Neutrophil (primary cell): ENCODE data around the gene TPRG1L.
A peak's percentile ranks its signal among the peaks of the same experiment; 100 is the strongest.

Experiments
- H3K27ac ChIP-seq: fragments of 200-600 bp; sonication (generic); 2 replicates; pipeline ENCODE4 v1.5.1; 2016; ENCODE audit warnings: mild to moderate bottlenecking, moderate library complexity
- H3K27me3 ChIP-seq: fragments of 200-600 bp; sonication (generic); 2 replicates; pipeline ENCODE4 v1.6.0; 2016; ENCODE audit warnings: mild to moderate bottlenecking
- H3K36me3 ChIP-seq: fragments of 200-600 bp; sonication (generic); 2 replicates; pipeline ENCODE4 v1.5.1; 2017
- H3K4me1 ChIP-seq, 2 experiments: fragments of 200-600 bp in 1 of 2; sonication (generic) in 1 of 2; 1 replicate in 1 of 2; 2 replicates in 1 of 2; pipeline versions ENCODE4 v1.5.1 to v1.6.1; 2013 to 2016; ENCODE audit warnings: low read depth in 1 of 2, low read length in 1 of 2, mild to moderate bottlenecking in 1 of 2, moderate library complexity in 1 of 2; ENCODE audit not compliant: control insufficient read depth in 1 of 2, insufficient read depth in 1 of 2
- H3K4me3 ChIP-seq, 2 experiments: fragments of 200-600 bp in 1 of 2; sonication (generic) in 1 of 2; 1 replicate in 1 of 2; 2 replicates in 1 of 2; pipeline ENCODE4 v1.5.1; 2013 to 2016; ENCODE audit warnings: low read depth in 1 of 2, low read length in 1 of 2, mild to moderate bottlenecking in 1 of 2, moderate library complexity in 1 of 2
- H3K9me3 ChIP-seq: fragments of 200-600 bp; sonication (generic); 2 replicates; pipeline ENCODE4 v1.5.1; 2016
- CTCF ChIP-seq: fragments of 200-600 bp; sonication (generic); IDR thresholded peaks from 2 replicates; pipeline ENCODE4 v1.5.1; 2016; ENCODE audit warnings: antibody characterized with exemption

TPRG1L gene

GRCh38 chr1:3677484-3677883 is 52.7 kb downstream of the TPRG1L start:
- TF ChIP-seq CTCF = no peak
- peak overlapping the region; percentile 95 for H3K27ac ChIP-seq
- peaks cover 63 to 69% of the 10 kb centered on the region in 2 experiments for H3K4me1 ChIP-seq
- peak overlapping the region; percentile 56 to 63 for H3K4me3 ChIP-seq
- H3K27me3 ChIP-seq = no peaks in the 10 kb centered on the region
- no peaks in the 10 kb centered on the region for H3K9me3 ChIP-seq
- H3K36me3 ChIP-seq = no peaks in the 10 kb centered on the region

DNA sequence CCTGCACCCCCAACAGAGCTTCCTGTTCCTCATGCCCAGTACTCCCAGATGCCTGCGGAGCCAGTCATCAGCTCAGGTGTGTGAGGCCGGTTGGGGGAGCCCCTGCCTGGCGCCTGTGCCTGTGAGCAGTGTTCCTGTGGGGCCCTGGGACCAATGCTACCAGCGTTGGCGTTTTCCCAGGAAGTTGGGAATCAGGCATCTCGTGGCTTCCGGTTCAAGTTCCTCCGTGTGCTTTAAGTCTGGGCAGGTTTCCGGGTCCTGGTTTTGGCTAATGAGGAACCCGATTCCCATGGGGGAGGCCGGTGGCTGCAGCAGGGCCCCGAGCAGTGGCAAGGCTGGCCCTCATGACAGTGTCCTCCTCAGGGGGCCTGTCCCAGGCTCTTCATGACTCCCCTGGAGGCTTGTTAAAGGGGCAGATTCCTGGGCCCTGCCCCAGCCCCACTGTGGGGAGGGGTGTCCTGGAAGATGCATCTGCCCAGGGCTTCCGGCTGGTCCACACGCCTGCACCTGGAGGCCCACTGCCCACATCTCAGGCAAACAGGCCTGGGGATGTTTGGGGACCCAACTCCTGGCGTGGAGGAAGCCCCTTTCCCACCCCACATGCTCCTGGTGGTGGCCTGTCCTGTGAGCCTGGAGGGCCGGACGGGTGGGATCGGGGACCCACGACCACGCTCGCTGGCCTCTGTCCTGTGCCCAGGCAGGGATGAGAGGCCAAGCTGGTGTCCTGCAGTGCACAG is 53.7 kb downstream of the TPRG1L start:
- Histone ChIP-seq H3K4me1 (peaks cover 60 to 68% of the 10 kb centered on the region in 2 experiments), H3K9me3 (no peaks in the 10 kb centered on the region), H3K27me3 (no peaks in the 10 kb centered on the region), H3K4me3 (peak overlapping the region; percentile 56 to 63), H3K36me3 (no peaks in the 10 kb centered on the region), H3K27ac (peak overlapping the region; percentile 95)
- peak; percentile 13 for TF ChIP-seq CTCF

DNA sequence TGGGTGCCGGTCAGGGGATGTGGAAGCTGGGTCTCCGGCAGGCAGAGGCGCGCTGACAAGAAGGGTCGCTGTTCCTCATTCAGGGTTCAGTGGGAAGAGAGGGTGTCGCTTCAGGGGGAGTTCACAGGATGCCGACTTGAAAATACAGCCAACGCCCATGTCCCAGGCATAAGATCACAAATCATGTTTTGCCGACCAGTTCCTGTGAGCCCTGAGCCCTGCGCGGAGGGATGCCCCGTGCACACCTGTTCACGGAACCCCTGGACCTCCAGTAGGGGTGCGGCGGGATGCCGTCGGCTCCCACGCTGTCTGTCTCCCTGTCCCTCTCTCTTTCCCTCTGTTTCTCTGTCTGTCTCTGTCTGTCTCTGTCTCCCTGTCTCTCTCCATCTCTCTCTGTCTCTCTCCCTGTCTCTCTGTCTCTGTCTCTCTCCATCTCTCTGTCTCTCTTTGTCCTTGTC is 54.3 kb downstream of the TPRG1L start:
- H3K27me3 ChIP-seq = no peaks in the 10 kb centered on the region
- H3K4me3 ChIP-seq = peak overlapping the region in 1 of 2 experiments; percentile 63

More for the DNA sequence above, 54.3 kb downstream of the TPRG1L start:
- Histone ChIP-seq H3K36me3 (no peaks in the 10 kb centered on the region), H3K4me1 (peaks cover 64 to 67% of the 10 kb centered on the region in 2 experiments), H3K27ac (peak overlapping the region; percentile 95), H3K9me3 (no peaks in the 10 kb centered on the region)
- TF ChIP-seq CTCF = no peak
